HepG2 (cell line): ENCODE results near the gene MED15. TPM values are rescaled to one million over a fixed set of nuclear protein-coding genes. Genes with fewer than 3 reads are reported as not detected.

Experiments used
- ATAC-seq: fragments of 200-7000 bp; cut with Tn5 transposase; 3 replicates; pipeline ENCODE4 v1.9.1; 2020; ENCODE audit warnings: mild to moderate bottlenecking, moderate library complexity
- BruUV-seq: library from RNA; stranded (reverse); fragments of 400-500 nt; replicated peaks from 2 replicates; lab custom pipeline; 2021; lab: Mats Ljungman, UMichigan
- CTCF ChIA-PET: fragments of 300-600 bp; formaldehyde crosslinking; extraction: SDS; loops from one replicate; lab custom pipeline; 2021; ENCODE audit warnings: low total read pairs, inconsistent platforms, low intra/inter-chr PET ratio; lab: Yijun Ruan, JAX
- POLR2A ChIA-PET: fragments of 350-600 bp; sonication (Branson Sonifier 250); formaldehyde crosslinking; loops from one replicate; lab custom pipeline; 2020; ENCODE audit warnings: antibody characterized with exemption, inconsistent platforms; lab: Yijun Ruan, JAX
- DNase-seq: peaks from one replicate; pipeline ENCODE4 v3.0.0-alpha.2; 2015; ENCODE audit warnings: low spot score
- FAIRE-seq: peaks from 3 replicates; lab custom pipeline; 2011; peaks lifted over from hg19 to GRCh38; lab: Jason Lieb, UNC
- H2AFZ ChIP-seq: one replicate; pipeline ENCODE4 v1.6.1; 2011; ENCODE audit warnings: low read length, inconsistent platforms
- H3K27ac ChIP-seq: fragments of 300-600 bp; 3 replicates; pipeline ENCODE4 v1.8.0; 2011; ENCODE audit warnings: mixed run types, mild to moderate bottlenecking, mixed read lengths, low read length, inconsistent platforms; ENCODE audit not compliant: insufficient read depth; ENCODE audit errors: extremely low read length
- H3K27me3 ChIP-seq, 2 experiments: fragments of 200-600 bp in 1 of 2; 2 replicates in 1 of 2; 3 replicates in 1 of 2; pipeline versions ENCODE4 v1.6.0 to v1.8.0; 2011; ENCODE audit warnings: low read length in 2 of 2, mild to moderate bottlenecking in 2 of 2, moderate library complexity in 2 of 2, inconsistent platforms in 1 of 2; ENCODE audit not compliant: insufficient read depth in 2 of 2, control insufficient read depth in 1 of 2
- H3K36me3 ChIP-seq, 2 experiments: fragments of 200-600 bp in 1 of 2; replicated peaks in 1 of 2; 2 replicates in 1 of 2; 3 replicates in 1 of 2; pipeline versions ENCODE4 v1.5.1 to v1.8.0; 2011; ENCODE audit warnings: low read length in 2 of 2, inconsistent platforms in 1 of 2; ENCODE audit not compliant: insufficient read depth in 2 of 2, control insufficient read depth in 1 of 2
- H3K4me1 ChIP-seq: 2 replicates; pipeline ENCODE4 v1.5.1; 2012; ENCODE audit warnings: low read length, inconsistent platforms; ENCODE audit not compliant: insufficient read depth
- H3K4me2 ChIP-seq: 2 replicates; pipeline ENCODE4 v1.6.0; 2011; ENCODE audit warnings: low read depth, low read length, inconsistent platforms
- H3K4me3 ChIP-seq, 3 experiments: fragments of 200-600 bp in 1 of 3; sonication (generic), shearing (Covaris generic) in 1 of 3; replicated peaks in 1 of 3; 2 replicates each; pipeline ENCODE4 v1.5.1; 2011 to 2016; ENCODE audit warnings: low read length in 3 of 3, inconsistent platforms in 2 of 3, low read depth in 2 of 3, mild to moderate bottlenecking in 2 of 3, control low read depth in 1 of 3, mixed read lengths in 1 of 3; ENCODE audit not compliant: insufficient read depth in 1 of 3
- H3K79me2 ChIP-seq: one replicate; pipeline ENCODE4 v1.6.1; 2011; ENCODE audit warnings: low read length, inconsistent platforms; ENCODE audit not compliant: insufficient read depth
- H3K9ac ChIP-seq: 2 replicates; pipeline ENCODE4 v1.6.0; 2011; ENCODE audit warnings: mild to moderate bottlenecking, low read depth, low read length, inconsistent platforms; ENCODE audit not compliant: insufficient read depth
- H3K9me3 ChIP-seq: 2 replicates; pipeline ENCODE4 v1.5.1; 2012; ENCODE audit warnings: mild to moderate bottlenecking, low read length
- H4K20me1 ChIP-seq: 2 replicates; pipeline ENCODE4 v1.6.0; 2011; ENCODE audit warnings: inconsistent platforms, mild to moderate bottlenecking, low read length, moderate library complexity; ENCODE audit not compliant: insufficient read depth
- CBX5 ChIP-seq: sonication (generic); formaldehyde crosslinking; IDR thresholded peaks from 2 replicates; pipeline ENCODE4 v1.4.0; 2020; ENCODE audit warnings: missing genetic modification reagents, borderline replicate concordance
- CENPX ChIP-seq: sonication (generic); formaldehyde crosslinking; IDR thresholded peaks from 2 replicates; pipeline ENCODE4 v1.9.0; 2021; ENCODE audit warnings: mild to moderate bottlenecking, missing genetic modification reagents, moderate library complexity
- FIP1L1 ChIP-seq: fragments of 200-400 bp; formaldehyde crosslinking; IDR thresholded peaks from 2 replicates; pipeline ENCODE4 v1.6.1; 2018; ENCODE audit warnings: low read depth, mild to moderate bottlenecking, low read length, moderate library complexity, borderline replicate concordance; ENCODE audit not compliant: insufficient read depth
- KMT2A ChIP-seq: sonication (generic); formaldehyde crosslinking; IDR thresholded peaks from 2 replicates; pipeline ENCODE4 v1.4.0; 2020; ENCODE audit warnings: missing genetic modification reagents
- MBNL3 ChIP-seq: fragments of 250-450 bp; sonication (Bioruptor Pico); conservative IDR thresholded peaks from 2 replicates; pipeline ENCODE4 v1.8.0; 2022; ENCODE audit warnings: mild to moderate bottlenecking, inconsistent platforms
- NFATC3 ChIP-seq: sonication (generic); formaldehyde crosslinking; IDR thresholded peaks from 2 replicates; pipeline ENCODE4 v1.5.1; 2020; ENCODE audit warnings: mild to moderate bottlenecking, missing genetic modification reagents
- SIN3A ChIP-seq: IDR thresholded peaks from 2 replicates; pipeline ENCODE4 v1.6.1; 2011; ENCODE audit warnings: low read depth, mild to moderate bottlenecking, control low read depth, low read length, borderline replicate concordance
- U2AF2 ChIP-seq: fragments of 200-400 bp; formaldehyde crosslinking; IDR thresholded peaks from 2 replicates; pipeline ENCODE4 v1.6.1; 2017; ENCODE audit warnings: low read depth, mild to moderate bottlenecking, low read length
- YEATS4 ChIP-seq: sonication (generic); formaldehyde crosslinking; IDR thresholded peaks from 2 replicates; pipeline ENCODE4 v1.4.0; 2020; ENCODE audit warnings: missing genetic modification reagents, borderline replicate concordance
- ZFP36 ChIP-seq: fragments of 150-350 bp; IDR thresholded peaks from 2 replicates; pipeline ENCODE4 v1.6.1; 2018; ENCODE audit warnings: borderline replicate concordance, low read length, low read depth; ENCODE audit not compliant: partially characterized antibody
- ZNF30 ChIP-seq: sonication (generic); formaldehyde crosslinking; IDR thresholded peaks from 2 replicates; pipeline ENCODE4 v1.5.0; 2020; ENCODE audit warnings: mild to moderate bottlenecking, missing genetic modification reagents
- ZNF354B ChIP-seq: sonication (generic); formaldehyde crosslinking; IDR thresholded peaks from 2 replicates; pipeline ENCODE4 v1.8.0; 2022; ENCODE audit warnings: mild to moderate bottlenecking, missing genetic modification reagents
- WGBS: methylation state at CpG from one replicate; pipeline ENCODE4 v1.1.6; 2017; ENCODE audit warnings: low lambda C conversion rate; 5-methylcytosine and 5-hydroxymethylcytosine counted together
- in situ Hi-C: cut with HindIII; loops from 2 replicates; pipeline ENCODE4 v1.10.0; 2017; ENCODE audit warnings: low pct_unique_long_range_greater_than_20kb; ENCODE audit not compliant: extremely low pct_ligation_motif_present
- intact Hi-C: fragments of 100-400 bp; cut with micrococcal nuclease; formaldehyde crosslinking; loops from one replicate; pipeline ENCODE4 v1.10.0; 2022; ENCODE audit not compliant: unreplicated experiment
- polyA plus RNA-seq, 8 experiments: library from polyadenylated mRNA; depleted of rRNA in 3 of 8; stranded (reverse) in 7 of 8; unstranded in 1 of 8; fragments of >200 nt; fragmentation: Illumina TruSeq in 4 of 8; extraction: Trizol in 4 of 8; gene quantifications; 2 replicates each; pipeline versions ENCODE4 v1.2.1 to v1.2.3, GENCODE V29; 2011 to 2016; ENCODE audit warnings: low read depth in 4 of 8, missing spikeins in 1 of 8, mixed read lengths in 1 of 8; ENCODE audit not compliant: insufficient read depth in 1 of 8
- total RNA-seq, 5 experiments: library from RNA; depleted of rRNA; stranded (reverse); fragments of >200 nt; fragmentation: Illumina TruSeq; extraction: Trizol; gene quantifications; 2 replicates each; pipeline ENCODE4 v1.2.3, GENCODE V29; 2016; ENCODE audit warnings: low read depth in 1 of 5
- TF ChIP-seq, protein P1 (sequence below), 2 experiments: sonication (generic) in 1 of 2; formaldehyde crosslinking in 1 of 2; IDR thresholded peaks; 2 replicates each; pipeline versions ENCODE4 v1.6.1 to v1.9.0; 2014 to 2022; ENCODE audit warnings: antibody characterized with exemption in 1 of 2, borderline replicate concordance in 1 of 2, inconsistent platforms in 1 of 2, low read depth in 1 of 2, missing genetic modification reagents in 1 of 2
- TF ChIP-seq, protein P2 (sequence below): sonication (generic); formaldehyde crosslinking; conservative IDR thresholded peaks from 2 replicates; pipeline ENCODE4 v1.8.1; 2023; ENCODE audit warnings: missing genetic modification reagents
- TF ChIP-seq, protein P3 (sequence below): sonication (generic); formaldehyde crosslinking; IDR thresholded peaks from 2 replicates; pipeline ENCODE4 v1.4.0; 2020; ENCODE audit warnings: missing genetic modification reagents, borderline replicate concordance

Gene MED15
- total and polyA plus RNA-seq, 2 of the 13 experiments (the other 11 are each of a cell fraction or from before 2014, with no cell fraction given): 14.3 to 27.0 TPM

DNA sequence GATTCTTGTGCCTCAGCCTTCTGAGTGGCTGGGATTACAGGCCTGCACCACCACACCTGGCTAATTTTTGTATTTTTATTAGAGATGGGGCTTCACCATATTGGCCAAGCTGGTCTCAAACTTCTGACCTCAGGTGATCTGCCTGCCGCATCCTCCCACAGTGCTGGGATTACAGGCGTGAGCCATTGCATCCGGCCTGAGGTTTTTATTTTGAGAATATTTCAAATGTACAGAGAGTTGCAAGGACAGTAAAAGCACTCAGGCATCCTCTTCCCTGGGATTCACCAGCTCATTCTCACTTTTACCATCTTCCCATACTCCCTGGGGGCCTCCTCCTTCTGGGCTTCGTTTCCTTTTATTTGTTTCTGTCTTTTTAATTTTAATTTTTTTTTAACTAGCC, 12.1 kb downstream of the MED15 start:
- BruUV-seq: no TSS peak
- WGBS: 94% methylated on average over 4 of the region's 4 CpGs
- Histone ChIP-seq H3K4me2 (no peak overlapping the region), H2AFZ (no peak overlapping the region), H3K4me3 (no peak overlapping the region), H3K9me3 (no peaks in the 10 kb centered on the region), H3K27me3 (no peaks in the 10 kb centered on the region; a peak in 1 of 5 replicates), H4K20me1 (peaks cover 60% of the 10 kb centered on the region), H3K27ac (no peak overlapping the region), H3K4me1 (peaks cover 29% of the 10 kb centered on the region), H3K79me2 (peaks cover 80% of the 10 kb centered on the region), H3K36me3 (peaks cover 26 to 66% of the 10 kb centered on the region in 2 experiments), H3K9ac (no peak overlapping the region)
- no peak for DNase-seq
- intact Hi-C loops: no loop called here
- ChIA-PET POLR2A (no interaction called here), CTCF (no interaction called here)
- in situ Hi-C loops: no loop called here
- no peak for FAIRE-seq
- ATAC-seq: no peak
- TF ChIP-seq CBX5 (CRISPR knock-in tag): no peak
- TF ChIP-seq CENPX (CRISPR knock-in tag): no peak
- no peak for TF ChIP-seq FIP1L1
- no peak for TF ChIP-seq NFATC3
- TF ChIP-seq, protein P1, sequence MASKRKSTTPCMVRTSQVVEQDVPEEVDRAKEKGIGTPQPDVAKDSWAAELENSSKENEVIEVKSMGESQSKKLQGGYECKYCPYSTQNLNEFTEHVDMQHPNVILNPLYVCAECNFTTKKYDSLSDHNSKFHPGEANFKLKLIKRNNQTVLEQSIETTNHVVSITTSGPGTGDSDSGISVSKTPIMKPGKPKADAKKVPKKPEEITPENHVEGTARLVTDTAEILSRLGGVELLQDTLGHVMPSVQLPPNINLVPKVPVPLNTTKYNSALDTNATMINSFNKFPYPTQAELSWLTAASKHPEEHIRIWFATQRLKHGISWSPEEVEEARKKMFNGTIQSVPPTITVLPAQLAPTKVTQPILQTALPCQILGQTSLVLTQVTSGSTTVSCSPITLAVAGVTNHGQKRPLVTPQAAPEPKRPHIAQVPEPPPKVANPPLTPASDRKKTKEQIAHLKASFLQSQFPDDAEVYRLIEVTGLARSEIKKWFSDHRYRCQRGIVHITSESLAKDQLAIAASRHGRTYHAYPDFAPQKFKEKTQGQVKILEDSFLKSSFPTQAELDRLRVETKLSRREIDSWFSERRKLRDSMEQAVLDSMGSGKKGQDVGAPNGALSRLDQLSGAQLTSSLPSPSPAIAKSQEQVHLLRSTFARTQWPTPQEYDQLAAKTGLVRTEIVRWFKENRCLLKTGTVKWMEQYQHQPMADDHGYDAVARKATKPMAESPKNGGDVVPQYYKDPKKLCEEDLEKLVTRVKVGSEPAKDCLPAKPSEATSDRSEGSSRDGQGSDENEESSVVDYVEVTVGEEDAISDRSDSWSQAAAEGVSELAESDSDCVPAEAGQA (IDR thresholded peaks at IDR 0.05; ENCODE audit: low read depth): no peak
- TF ChIP-seq, protein P1 (CRISPR knock-in tag; IDR thresholded peaks at IDR 0.05; ENCODE audit: borderline replicate concordance): no peak
- TF ChIP-seq SIN3A: no peak
- TF ChIP-seq, protein P2, sequence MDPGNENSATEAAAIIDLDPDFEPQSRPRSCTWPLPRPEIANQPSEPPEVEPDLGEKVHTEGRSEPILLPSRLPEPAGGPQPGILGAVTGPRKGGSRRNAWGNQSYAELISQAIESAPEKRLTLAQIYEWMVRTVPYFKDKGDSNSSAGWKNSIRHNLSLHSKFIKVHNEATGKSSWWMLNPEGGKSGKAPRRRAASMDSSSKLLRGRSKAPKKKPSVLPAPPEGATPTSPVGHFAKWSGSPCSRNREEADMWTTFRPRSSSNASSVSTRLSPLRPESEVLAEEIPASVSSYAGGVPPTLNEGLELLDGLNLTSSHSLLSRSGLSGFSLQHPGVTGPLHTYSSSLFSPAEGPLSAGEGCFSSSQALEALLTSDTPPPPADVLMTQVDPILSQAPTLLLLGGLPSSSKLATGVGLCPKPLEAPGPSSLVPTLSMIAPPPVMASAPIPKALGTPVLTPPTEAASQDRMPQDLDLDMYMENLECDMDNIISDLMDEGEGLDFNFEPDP (CRISPR knock-in tag): no peak
- TF ChIP-seq ZFP36: no peak
- TF ChIP-seq MBNL3 (CRISPR knock-in tag): no peak
- no peak for TF ChIP-seq KMT2A (CRISPR knock-in tag)
- no peak for TF ChIP-seq ZNF30
- TF ChIP-seq, protein P3, sequence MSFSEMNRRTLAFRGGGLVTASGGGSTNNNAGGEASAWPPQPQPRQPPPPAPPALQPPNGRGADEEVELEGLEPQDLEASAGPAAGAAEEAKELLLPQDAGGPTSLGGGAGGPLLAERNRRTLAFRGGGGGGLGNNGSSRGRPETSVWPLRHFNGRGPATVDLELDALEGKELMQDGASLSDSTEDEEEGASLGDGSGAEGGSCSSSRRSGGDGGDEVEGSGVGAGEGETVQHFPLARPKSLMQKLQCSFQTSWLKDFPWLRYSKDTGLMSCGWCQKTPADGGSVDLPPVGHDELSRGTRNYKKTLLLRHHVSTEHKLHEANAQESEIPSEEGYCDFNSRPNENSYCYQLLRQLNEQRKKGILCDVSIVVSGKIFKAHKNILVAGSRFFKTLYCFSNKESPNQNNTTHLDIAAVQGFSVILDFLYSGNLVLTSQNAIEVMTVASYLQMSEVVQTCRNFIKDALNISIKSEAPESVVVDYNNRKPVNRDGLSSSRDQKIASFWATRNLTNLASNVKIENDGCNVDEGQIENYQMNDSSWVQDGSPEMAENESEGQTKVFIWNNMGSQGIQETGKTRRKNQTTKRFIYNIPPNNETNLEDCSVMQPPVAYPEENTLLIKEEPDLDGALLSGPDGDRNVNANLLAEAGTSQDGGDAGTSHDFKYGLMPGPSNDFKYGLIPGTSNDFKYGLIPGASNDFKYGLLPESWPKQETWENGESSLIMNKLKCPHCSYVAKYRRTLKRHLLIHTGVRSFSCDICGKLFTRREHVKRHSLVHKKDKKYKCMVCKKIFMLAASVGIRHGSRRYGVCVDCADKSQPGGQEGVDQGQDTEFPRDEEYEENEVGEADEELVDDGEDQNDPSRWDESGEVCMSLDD (CRISPR knock-in tag): no peak
- no peak for TF ChIP-seq ZNF354B
- no peak for TF ChIP-seq YEATS4
- no peak for TF ChIP-seq U2AF2
